ENCODE results near the gene SYCP1.
"Not testable (repeated sequence)": the region's sequence is repeated elsewhere in the genome, so short reads cannot be mapped to it uniquely, and the experiment has no call there.

The SYCP1 gene

DNA sequence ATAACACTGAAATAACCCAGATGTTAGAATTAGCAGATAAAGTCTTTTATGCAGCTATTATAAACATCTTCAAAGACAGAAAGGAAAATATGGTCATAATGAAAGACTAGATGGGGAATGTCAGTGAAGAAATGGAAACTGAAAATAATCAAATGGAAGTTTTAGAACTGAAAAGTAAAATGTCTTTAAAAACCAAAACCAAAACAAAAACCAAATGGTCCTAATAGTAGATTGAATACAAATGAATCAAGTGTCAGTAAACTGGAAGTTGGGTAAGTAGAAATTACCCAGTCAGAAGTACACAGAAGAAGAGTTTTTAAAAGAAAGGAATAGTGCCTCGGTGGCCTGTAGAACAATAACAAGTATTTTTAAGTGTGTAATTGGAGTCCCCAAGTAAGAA, 72.7 kb downstream of the SYCP1 start:
- Histone ChIP-seq H3K4me3 (no peak overlapping the region), H3K27ac (no peak overlapping the region)

DNA sequence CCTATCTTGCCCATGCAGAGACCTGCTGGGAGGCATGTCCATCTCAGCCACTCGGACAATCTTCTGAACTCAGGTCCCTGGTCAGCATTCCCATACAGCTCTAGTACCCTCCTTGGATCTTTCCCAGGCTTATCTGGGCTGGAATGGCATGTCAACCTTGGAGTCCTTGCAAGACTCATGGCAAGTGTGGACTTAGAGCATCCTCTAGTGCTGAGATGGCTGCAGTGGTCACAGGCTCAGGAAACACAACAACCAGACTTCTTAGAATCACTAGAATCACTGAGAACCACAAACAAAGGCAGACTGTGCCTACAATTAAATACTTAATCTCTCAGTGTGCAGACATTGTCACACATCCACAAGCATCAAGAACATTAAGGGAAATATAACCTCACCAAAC, 101.9 kb downstream of the SYCP1 start:
- H3K27ac ChIP-seq, result no peak overlapping the region

DNA sequence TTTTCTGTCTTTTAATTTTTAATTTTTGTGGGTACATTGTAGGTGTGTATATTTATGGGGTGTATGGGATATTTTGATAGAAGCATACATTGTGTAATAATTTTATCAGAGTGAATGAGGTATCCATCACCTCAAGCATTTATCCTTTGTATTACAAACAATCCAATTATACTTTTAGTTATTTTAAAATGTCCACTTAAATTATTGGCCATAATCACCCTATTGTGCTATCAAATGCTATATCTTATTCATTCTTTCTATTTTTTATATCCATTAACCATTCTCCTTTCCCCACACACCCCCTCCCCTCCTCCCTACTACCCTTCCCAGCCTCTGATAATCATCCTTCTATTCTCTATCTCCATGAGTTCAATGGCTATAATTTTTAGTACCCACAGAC, 104.8 kb downstream of the SYCP1 start:
- no peak overlapping the region for H3K4me3 ChIP-seq
- H3K27ac ChIP-seq, result no peak overlapping the region

More for the DNA sequence above, 101.9 kb downstream of the SYCP1 start:
- H3K4me3 ChIP-seq, result no peak overlapping the region

GRCh38 chr1:114976891-114977290, 122.2 kb downstream of the SYCP1 start:
- Histone ChIP-seq H3K27ac (no peak overlapping the region), H3K4me3 (no peak overlapping the region)

GRCh38 chr1:114979278-114979891, 124.7 kb downstream of the SYCP1 start:
- no peak overlapping the region for H3K4me3 ChIP-seq

DNA sequence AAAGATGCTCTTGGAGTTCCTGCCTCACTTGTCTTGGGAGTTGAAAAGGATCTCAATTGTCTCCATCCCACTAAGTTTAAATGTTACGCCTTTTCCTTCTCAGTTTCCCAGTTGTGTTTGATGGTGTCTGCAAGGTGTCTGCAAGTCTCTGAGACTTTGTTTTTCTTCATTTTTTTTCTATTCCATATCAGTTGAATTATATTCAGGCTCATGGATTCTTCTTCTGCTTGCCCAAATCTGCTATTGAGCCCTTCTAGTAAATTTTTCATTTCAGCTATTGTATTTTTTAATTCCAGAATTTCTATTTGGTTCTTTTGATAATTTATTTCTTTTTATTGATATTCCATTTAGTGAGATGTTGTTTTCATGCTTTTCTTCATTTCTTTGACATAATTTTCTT, 127.6 kb downstream of the SYCP1 start:
- Histone ChIP-seq H3K4me3 (no peak overlapping the region), H3K27ac (no peak overlapping the region)

More at GRCh38 chr1:114979278-114979891, 124.7 kb downstream of the SYCP1 start:
- no peak overlapping the region for H3K27ac ChIP-seq

DNA sequence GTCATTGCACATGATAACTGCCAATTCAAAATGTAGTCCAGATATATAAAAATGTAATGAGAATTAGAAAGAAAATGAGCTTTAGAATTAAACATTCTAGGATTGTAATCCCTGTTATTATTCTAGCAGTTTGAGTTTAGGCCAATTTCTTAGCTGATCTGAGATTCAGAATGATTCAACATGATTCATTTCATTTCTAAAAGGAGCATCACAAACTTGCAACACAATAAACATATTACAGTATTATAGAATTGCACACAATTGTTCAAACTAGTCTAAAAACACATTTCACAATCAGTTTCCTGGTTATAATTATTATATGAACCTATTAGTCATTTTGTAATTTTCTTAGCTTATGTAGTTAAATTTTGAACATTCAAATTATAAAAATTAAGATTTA, 131.6 kb downstream of the SYCP1 start:
- no peak overlapping the region for H3K4me3 ChIP-seq
- no peak overlapping the region for H3K27ac ChIP-seq

DNA sequence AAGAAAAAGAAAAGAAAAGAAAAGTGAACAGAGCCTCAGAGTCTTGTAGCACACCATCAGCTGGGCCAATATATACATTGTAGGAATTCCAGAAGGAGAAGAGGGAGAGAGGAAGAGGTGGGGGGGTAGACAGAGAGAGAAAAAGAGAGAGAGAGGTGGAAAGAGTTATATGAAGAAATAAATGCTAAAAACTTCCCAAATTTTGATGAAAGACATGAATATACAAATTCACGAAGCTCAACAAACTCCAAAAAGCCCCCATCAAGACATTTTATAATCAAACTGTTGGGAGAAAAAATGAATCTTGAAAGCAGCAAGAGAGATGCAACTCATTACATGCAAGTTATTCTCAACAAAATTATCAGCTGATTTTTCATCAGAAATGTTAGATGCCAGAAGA, 133.4 kb downstream of the SYCP1 start:
- no peak overlapping the region for H3K4me3 ChIP-seq

GRCh38 chr1:114997510-114998289, 143.0 kb downstream of the SYCP1 start:
- Histone ChIP-seq H3K4me3 (no peak overlapping the region), H3K27ac (no peak overlapping the region)

More for the DNA sequence above, 133.4 kb downstream of the SYCP1 start:
- no peak overlapping the region for H3K27ac ChIP-seq

GRCh38 chr1:115006191-115006590, 151.5 kb downstream of the SYCP1 start:
- no peak overlapping the region for H3K4me3 ChIP-seq

GRCh38 chr1:115012006-115012405, 157.3 kb downstream of the SYCP1 start:
- Histone ChIP-seq H3K27ac (no peak overlapping the region), H3K4me3 (no peak overlapping the region)

More at GRCh38 chr1:115006191-115006590, 151.5 kb downstream of the SYCP1 start:
- H3K27ac ChIP-seq, result no peak overlapping the region

DNA sequence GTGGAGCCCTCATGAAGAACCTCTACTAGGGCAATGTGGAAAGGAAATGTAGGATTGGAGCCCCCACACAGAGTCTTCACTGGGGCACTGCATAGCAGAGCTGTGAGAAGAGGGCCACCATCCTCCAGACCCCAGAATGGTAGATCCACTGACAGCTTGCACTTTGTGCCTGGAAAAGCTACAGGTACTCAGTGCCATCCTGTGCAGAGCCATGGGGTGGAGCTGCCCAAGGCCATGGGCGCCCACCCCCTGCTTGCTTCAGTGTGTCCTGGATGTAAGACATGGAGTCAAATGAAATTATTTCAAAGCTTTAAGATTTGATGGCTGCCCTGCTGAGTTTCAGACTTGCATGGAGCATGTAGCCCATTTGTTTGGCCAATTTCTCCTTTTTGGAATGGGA, 157.8 kb downstream of the SYCP1 start:
- Histone ChIP-seq H3K4me3 (no peak overlapping the region), H3K27ac (no peak overlapping the region)

GRCh38 chr1:115013792-115014191, 159.1 kb downstream of the SYCP1 start:
- no peak overlapping the region for H3K4me3 ChIP-seq
- H3K27ac ChIP-seq, result no peak overlapping the region

DNA sequence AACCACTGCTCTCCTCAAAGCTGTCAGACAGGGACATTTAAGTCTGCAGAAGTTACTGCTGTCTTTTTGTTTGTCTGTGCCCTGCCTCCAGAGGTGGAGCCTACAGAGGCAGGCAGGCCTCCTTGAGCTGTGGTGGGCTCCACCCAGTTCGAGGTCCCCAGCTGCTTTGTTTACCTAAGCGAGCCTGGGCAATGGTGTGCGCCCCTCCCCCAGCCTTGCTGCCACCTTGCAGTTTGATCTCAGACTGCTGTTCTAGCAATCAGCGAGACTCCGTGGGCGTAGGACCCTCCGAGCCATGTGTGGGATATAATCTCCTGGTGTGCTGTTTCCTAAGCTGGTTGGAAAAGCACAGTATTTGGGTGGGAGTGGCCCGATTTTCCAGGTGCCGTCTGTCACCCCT, 164.9 kb downstream of the SYCP1 start:
- H3K4me3 ChIP-seq, H3K27ac ChIP-seq: not testable (repeated sequence)

GRCh38 chr1:115021145-115021544, 166.5 kb downstream of the SYCP1 start:
- no peak overlapping the region for H3K4me3 ChIP-seq
- H3K27ac ChIP-seq, result no peak overlapping the region

DNA sequence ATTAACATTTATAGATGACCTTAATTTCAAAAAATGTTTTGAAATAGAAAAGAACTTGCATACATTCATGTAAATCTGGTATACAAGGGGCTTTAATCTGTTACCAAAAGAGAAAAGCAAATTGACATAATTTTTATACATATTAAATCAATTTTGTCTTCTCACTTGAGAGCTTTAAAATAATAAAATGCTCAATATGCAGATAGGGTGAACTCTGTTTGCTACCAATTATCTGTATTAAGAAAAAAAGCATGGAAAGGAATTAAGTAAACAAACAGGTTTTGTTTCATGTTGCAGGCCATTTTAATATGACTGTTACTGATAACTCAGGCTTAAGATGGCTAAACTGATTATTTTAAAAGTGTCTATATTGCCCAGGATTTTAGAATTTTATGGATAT, 168.9 kb downstream of the SYCP1 start:
- Histone ChIP-seq H3K27ac (no peak overlapping the region), H3K4me3 (no peak overlapping the region)

DNA sequence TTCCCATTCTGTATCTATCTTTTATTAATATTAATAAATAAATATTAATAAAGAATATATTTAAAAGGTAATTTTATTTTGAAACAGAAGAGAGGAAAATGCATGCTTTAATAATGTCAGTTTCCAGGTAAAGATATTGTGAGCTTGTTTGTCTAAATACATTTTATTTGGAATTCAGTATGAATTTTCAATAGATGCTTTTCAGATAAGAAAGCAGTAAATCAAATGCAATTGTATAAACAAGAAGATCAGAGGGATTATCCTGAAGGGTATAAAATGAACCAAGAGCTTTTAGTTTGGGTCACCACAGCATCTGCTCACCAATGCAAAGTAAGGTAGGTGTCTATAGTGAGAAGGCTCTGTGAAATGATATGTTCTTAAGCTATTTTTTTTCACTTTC, 174.9 kb downstream of the SYCP1 start, which contains the start of gene TSHB:
Gene TSHB (plus strand): TSS at position 301 of the 400 bp plus-strand sequence. CDS start 3,537 bp downstream, outside the sequence.
- no peak within 1 kb of the TSS for H3K4me3 ChIP-seq
- H3K27ac ChIP-seq, result no peak within 1 kb of the TSS

GRCh38 chr1:115031595-115031994, 176.9 kb downstream of the SYCP1 start:
- no peak overlapping the region for H3K27ac ChIP-seq
- no peak overlapping the region for H3K4me3 ChIP-seq

DNA sequence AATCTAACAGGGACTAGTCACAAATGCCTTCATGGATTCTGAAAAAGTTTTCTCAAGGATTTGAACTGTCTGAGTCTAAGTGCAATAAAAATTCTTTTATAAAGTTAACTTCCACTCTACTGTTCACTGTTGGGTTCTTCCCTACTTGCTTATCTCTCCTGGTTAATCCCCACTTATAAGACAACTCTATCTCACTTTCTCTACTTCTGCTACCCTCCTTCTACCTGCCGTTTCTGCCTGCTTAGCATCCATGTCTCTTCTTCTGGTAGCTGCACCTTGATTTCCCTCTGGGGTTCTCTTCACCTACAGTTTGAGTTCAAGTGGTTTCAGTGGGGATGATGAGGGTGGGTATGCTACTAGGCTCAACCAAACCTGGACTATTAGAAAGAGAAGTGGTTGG, 181.0 kb downstream of the SYCP1 start:
- no peak overlapping the region for H3K4me3 ChIP-seq
- no peak overlapping the region for H3K27ac ChIP-seq

- no peak overlapping the region for H3K27ac ChIP-seq
- no peak overlapping the region for H3K4me3 ChIP-seq
Observed at GRCh38 chr1:115036814-115037507, 182.3 kb downstream of the SYCP1 start.

- H3K27ac ChIP-seq, result no peak overlapping the region
- H3K4me3 ChIP-seq, result no peak overlapping the region
Observed at GRCh38 chr1:115040501-115040900, 185.8 kb downstream of the SYCP1 start.

Data from skin epidermis (tissue), 12 donors.